Mesenteric fat pad (tissue), 1 donor: ENCODE results near the gene SIK1. TPM values are rescaled to one million over a fixed set of nuclear protein-coding genes. Genes with fewer than 3 reads are reported as not detected.
"Not testable (repeated sequence)": the region's sequence is repeated elsewhere in the genome, so short reads cannot be mapped to it uniquely, and the experiment has no call there.

Source experiments
- DNase-seq: peaks from one replicate; pipeline ENCODE4 v3.0.0-alpha.2; 2020; ENCODE audit warnings: low spot score
- long read RNA-seq: library from polyadenylated mRNA; unstranded; transcript quantifications from one replicate; pipeline ENCODE4 v2.0.0, GENCODE V29; 2020
- total RNA-seq: library from RNA; stranded (reverse); fragmentation: NEBNext Ultra II Directional; extraction: Animal tissue kit (Norgen Biotek cat#: 25700); gene quantifications from one replicate; pipeline ENCODE4 v1.2.1, GENCODE V29; 2021
- donor health status: DM: yes; HTN: yes; CAD: no.

SIK1 gene
- total RNA-seq: 120 TPM
- long read RNA-seq, partial matches to known transcripts: 1 of 15 reads
- long read RNA-seq, other reads (novel, unspliced or antisense): 14 of 15 reads

DNA sequence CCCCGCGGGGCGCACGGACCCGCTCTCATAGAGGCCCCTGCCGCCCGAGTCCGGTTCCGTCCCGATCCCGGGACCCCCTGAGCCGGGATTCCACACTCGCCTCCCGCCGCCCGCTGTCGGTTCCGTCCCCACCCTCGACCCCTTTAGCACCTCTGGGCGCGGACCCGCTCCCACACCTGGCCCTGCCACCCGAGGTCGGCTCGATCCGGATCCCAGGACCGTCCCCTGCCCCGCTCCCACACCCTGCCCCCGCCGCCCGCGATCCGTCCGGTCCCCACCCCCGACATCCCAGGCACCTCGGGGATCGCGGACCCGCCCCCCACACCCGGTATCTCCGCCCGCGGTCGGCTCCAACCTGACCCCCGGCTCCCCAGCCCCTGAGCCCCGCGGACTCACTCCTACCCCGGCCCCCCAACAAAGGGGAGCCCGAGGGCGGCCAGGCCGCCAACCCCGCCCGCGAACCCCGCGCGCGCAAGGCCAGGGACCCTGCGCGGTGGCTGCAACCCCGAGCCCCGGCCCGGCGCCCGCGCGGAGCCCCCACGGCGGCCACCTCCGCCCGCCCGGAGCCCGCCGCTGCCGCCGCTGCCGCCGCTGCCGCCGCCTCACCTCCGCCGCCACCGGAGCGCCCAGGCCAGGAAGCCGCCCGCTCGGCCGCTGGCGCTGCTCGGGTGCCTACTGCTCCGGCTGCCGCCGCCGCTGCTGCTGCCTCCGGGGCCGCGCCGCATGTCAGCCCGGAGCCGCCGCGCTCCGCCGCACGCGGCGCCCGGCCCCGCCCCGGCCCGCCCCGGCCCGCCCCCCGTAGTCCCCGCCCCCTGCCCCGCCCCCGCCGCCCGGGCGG lies at the start of gene SIK1:
Gene SIK1 (minus strand): TSS at position 728 of the 838 bp plus-strand sequence. CDS start 953 bp downstream, outside the sequence.
- DNase-seq: not testable (repeated sequence)

- not testable (repeated sequence) for DNase-seq
Measured at GRCh38 chr21:43471597-43472242, 44.8 kb upstream of the SIK1 start.

GRCh38 chr21:43469719-43470458 lies 43.0 kb upstream of the SIK1 start:
- DNase-seq: not testable (repeated sequence)

DNA sequence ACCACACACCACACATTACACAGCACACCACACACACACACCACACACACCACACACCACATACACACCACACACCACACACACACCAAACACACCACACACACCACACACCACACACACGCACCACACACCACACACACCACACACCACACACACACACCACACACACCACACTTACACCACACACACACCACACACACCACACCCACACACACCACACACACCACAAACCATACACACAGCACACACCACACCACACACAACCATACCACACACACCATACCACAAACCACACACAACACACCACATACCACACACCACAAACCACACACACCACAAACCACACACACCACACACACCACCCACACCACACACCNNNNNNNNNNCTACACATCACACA lies 40.9 kb upstream of the SIK1 start:
- no peak for DNase-seq

DNA sequence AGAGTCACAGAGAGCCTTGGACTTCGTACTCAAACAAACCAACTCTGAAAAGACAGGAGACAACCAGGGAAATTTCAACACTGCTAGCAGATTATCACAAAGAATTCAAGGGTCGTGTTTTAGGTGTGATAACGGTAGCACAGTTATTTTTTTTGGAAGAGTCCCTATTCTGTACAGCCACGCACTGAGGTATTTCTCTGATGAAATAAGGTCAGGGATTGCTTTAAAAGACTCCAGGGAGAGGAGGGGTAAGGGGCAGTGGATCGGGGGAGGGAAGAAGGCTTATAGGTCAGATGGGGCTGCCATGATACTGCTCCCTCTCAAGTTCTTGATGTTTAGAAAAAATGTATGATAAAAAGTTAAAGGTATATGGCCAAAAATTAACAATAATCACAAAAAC lies 38.2 kb upstream of the SIK1 start:
- DNase-seq: not testable (repeated sequence)

DNA sequence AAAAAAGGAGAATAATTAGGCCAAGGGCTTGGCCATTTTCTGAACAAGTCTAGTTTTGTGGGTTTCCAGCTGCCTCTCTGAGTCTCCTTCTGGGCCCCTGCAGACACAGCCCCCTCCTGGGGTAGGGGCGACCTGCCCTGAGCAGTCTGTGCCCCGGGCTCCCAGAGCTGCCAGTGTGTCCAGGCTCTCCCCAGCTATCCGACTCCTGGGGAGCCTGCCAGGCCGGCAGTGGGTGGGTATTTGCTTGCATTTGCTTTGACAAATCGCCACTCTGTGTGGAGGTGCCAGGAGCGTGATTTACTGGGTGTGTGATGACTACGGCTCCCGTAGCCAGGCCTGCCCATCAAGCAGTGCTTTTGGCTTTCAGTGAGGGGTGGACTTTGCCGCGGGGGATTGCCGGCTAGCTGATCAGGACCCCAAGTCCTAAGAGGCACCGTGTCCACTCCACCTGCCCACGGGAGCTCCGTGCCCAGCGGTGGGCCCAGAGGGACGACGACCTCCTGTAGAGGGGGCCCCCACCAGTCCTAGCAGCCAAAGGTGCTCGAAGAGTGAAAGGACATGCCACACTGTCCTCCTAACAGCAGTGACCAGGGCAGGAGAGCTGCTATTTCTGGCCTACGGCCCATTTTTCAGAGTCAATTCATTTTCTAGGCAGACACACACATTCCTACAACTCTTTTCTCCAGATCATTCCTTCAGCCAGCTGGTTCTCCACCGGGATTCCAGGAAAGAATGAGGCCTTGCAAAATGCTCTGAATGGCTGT lies 36.7 kb upstream of the SIK1 start:
- peak; percentile 1 for DNase-seq

- DNase-seq: not testable (repeated sequence)
Measured at GRCh38 chr21:43462932-43463331, 36.0 kb upstream of the SIK1 start.

GRCh38 chr21:43460475-43460874 lies 33.5 kb upstream of the SIK1 start:
- DNase-seq: not testable (repeated sequence)

DNA sequence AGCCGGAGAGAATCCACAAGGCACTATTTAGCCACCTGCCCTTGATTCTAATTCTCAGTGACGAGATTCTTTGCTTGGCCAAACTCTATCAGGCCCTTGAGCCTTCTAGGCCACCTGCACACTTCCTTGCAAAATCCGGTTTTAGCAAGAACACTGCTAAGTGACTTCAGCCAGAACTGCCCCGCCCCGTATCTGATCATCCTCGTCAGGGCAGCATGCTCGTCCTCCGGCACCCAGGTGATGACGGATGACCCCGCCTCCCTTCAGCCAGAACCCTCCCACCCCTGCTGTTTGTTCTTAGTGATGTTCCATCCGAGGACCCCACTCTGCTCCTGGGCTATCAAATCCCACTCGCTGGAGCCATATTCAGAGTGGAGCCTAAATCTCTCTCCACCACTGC lies 32.1 kb upstream of the SIK1 start:
- DNase-seq: peak; percentile 5

- DNase-seq: not testable (repeated sequence)
Measured at GRCh38 chr21:43456616-43457314, 29.8 kb upstream of the SIK1 start.

DNA sequence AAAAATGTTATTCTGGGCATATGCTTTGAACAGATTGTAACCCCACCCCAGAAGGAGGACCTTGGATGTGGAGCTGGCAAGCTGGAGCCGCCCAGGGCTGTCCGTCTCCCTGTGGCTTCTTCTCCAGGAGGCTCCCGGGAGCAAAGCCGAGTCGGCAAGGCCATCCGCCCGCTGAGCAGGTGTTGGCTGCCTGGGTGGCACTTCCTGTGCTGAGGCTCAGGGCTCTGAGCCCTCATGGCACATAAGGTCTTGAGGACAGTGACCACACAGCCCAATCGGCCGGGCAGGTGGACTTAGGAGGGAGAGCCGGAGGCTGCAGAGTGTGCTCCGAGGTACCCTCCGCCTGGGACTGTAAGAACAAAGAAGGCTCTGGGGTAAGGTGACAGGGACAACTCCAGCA lies 28.8 kb upstream of the SIK1 start:
- DNase-seq: not testable (repeated sequence)

DNA sequence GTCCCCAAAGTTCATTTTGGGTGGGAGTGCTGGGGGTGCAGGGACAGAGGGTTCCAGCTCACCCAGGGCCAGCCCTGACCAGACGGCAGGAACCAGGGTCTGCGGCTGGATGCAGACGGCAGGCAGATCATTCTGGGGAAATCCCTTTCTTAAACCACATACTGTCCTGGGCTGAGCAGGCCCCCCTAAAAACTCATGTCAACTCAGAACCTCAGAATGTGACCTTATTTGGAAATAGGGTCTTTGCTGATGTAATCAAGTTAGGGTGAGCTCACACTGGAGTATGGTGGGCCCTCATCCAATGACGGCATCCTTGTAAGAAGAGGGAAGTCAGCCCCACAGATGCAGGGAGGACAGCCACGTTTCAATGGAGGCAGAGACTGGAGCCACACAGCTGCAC lies 27.2 kb upstream of the SIK1 start:
- not testable (repeated sequence) for DNase-seq

DNA sequence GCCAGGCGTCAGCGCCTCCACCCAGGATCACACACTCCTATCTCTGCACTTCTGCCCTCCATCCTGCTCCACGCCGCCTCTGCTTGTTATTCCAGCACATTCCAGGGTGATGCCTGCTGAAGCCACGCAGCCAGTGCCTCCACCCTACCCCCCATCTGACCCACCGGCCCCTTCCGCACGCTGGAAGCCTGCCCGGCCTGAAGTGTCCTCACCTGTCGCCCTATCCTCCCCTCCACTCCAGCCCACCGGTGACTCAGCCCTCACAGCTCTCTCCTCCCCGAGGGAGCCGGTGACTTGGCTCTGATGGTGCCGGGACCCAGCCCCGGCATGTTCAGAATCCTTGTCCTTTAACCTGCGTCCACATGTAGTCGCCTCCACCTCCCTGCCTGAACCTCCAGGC lies 24.9 kb upstream of the SIK1 start:
- not testable (repeated sequence) for DNase-seq

DNA sequence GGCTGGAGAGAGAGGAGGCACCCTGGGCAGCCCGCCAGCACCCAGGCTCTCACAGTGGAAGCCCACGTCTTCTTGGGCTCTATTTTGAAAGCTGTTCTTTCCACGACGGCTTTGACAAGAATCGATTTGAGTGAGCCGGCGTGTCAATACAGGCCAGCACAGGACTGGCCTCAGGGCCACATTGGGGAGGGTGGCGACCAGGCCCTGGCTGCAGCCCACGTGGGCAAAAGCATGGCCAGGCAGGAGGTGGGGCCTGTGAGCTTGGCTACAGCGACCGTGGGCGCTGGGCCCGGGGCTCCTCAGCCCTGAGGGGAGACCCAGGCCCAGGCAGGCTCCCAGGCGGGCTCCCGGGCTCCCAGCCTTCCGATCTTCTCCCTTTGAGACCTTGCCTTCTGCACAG lies 23.4 kb upstream of the SIK1 start:
- not testable (repeated sequence) for DNase-seq

- DNase-seq: not testable (repeated sequence)
Measured at GRCh38 chr21:43447353-43447977, 20.5 kb upstream of the SIK1 start.

- DNase-seq: not testable (repeated sequence)
Measured at GRCh38 chr21:43446277-43446932, 19.5 kb upstream of the SIK1 start.

GRCh38 chr21:43444524-43444923 lies 17.6 kb upstream of the SIK1 start:
- DNase-seq: not testable (repeated sequence)

- DNase-seq: not testable (repeated sequence)
Measured at GRCh38 chr21:43442571-43442970, 15.6 kb upstream of the SIK1 start.
